Epithelial cell of esophagus (primary cell): ENCODE data around the gene PCBD1.

ENCODE experiments used
- DNase-seq: peaks from one replicate; pipeline ENCODE4 v3.0.0; 2010; ENCODE audit warnings: low read depth
- H3K4me3 ChIP-seq: 2 replicates; pipeline ENCODE4 v1.5.1; 2011; ENCODE audit warnings: mild to moderate bottlenecking, low read length, control low read depth
- CTCF ChIP-seq: IDR thresholded peaks from 2 replicates; pipeline ENCODE4 v1.5.1; 2011; ENCODE audit warnings: low read depth, mild to moderate bottlenecking, low read length, control low read depth, inconsistent platforms; ENCODE audit not compliant: insufficient read depth; ENCODE audit errors: missing control alignments

Gene PCBD1

GRCh38 chr10:70901276-70901878 lies 13.0 kb upstream of the PCBD1 start:
- no peak overlapping the region for H3K4me3 ChIP-seq
- no peak for DNase-seq
- TF ChIP-seq CTCF: no peak

GRCh38 chr10:70899096-70899495 lies 10.7 kb upstream of the PCBD1 start:
- no peak for DNase-seq
- H3K4me3 ChIP-seq: no peak overlapping the region
- no peak for TF ChIP-seq CTCF

GRCh38 chr10:70898687-70899086 lies 10.3 kb upstream of the PCBD1 start:
- DNase-seq: peak; percentile 66
- TF ChIP-seq CTCF: no peak
- no peak overlapping the region for H3K4me3 ChIP-seq

GRCh38 chr10:70896551-70896950 lies 8.2 kb upstream of the PCBD1 start:
- no peak for DNase-seq
- H3K4me3 ChIP-seq: no peak overlapping the region
- no peak for TF ChIP-seq CTCF

GRCh38 chr10:70894416-70894815 lies 6.1 kb upstream of the PCBD1 start:
- no peak overlapping the region for H3K4me3 ChIP-seq
- TF ChIP-seq CTCF: no peak
- DNase-seq: no peak

GRCh38 chr10:70893227-70894006 lies 5.1 kb upstream of the PCBD1 start:
- no peak for DNase-seq
- TF ChIP-seq CTCF: no peak
- no peak overlapping the region for H3K4me3 ChIP-seq

- DNase-seq: no peak
Measured at GRCh38 chr10:70892631-70893030, 4.3 kb upstream of the PCBD1 start.

More at GRCh38 chr10:70892631-70893030, 4.3 kb upstream of the PCBD1 start:
- H3K4me3 ChIP-seq: no peak overlapping the region
- TF ChIP-seq CTCF: no peak
